ENCODE data around the gene LRRC32.

- TF ChIP-seq CTCF (IDR thresholded peaks at IDR 0.05) = no peak
- no peak for TF ChIP-seq POLR2A (IDR thresholded peaks at IDR 0.05)
Measured at GRCh38 chr11:76676636-76677457, 6.3 kb upstream of the LRRC32 start.
